ENCODE measurements around the gene RTBDN. TPM values are rescaled to one million over a fixed set of nuclear protein-coding genes. Genes with fewer than 3 reads are reported as not detected.
A peak's percentile ranks its signal among the peaks of the same experiment; 100 is the strongest.

RTBDN gene
- total and polyA plus RNA-seq, 12 donors, result not detected

DNA sequence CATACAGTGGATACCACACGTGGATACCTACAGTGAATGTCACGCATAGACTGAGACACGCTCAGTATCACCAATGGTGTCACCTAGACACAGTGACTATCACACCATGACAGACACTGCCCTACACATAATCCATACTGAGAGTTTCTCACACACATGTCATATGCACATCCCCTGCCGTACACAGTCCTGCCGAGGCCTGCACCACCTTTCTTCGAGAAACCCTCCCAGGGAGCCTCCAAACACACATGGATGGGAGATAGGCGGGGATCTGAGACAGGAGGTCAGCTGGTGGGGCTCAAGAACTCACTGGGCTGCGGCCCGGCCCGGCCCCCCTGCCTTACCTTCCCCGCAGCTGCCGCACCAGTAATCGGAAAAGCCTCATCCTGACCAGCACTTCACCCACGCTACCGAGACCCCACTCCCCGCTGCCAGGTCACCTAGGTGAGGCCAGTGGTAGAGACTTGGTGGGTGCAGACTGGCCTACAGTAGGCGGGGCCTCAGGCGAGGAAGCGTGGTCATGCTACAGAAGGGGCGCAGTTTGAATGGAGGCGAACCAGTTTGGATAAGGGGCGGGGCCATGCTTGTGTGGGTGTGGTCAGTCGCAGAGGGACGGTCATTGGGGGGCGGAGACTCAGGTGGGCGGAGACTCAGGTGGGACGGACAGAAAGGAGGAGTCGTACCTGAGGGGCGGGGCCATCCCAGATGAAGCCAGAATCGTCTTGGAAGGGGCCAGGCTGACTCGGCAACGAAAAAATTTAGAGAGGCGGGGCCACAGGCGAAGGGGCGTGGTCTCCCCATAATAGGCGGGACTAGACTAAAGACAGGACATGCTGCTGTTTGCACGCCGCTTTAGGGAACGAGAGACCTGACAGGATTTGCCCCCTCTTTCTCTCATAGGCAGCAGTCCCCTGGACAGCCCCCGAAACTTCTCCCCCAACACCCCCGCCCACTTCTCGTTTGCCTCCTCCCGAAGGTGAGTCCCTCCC, 6.0 kb upstream of the RTBDN start:
- intact Hi-C loops (cut with DNase I), result loop anchor here in 4 of 10 donors (5.0 to 10.0 kb wide), 3 partner anchors 33 to 73 kb away; partner anchors contain the start of genes HOOK2 (in 1 of the 4) and RNASEH2A (in 1 of the 4)
- Histone ChIP-seq H3K36me3 (no peaks in the 10 kb centered on the region), H3K4me3 (peak overlapping the region in 8 of 10 donors; percentile 8 to 33 (median 20)), H3K4me1 (peaks cover 0 to 25% (median 14%) of the 10 kb centered on the region in 9 donors), H3K9me3 (no peaks in the 10 kb centered on the region), H3K27ac (no peak overlapping the region), H3K27me3 (peaks cover 16 to 100% (median 94%) of the 10 kb centered on the region in 7 donors)
- 22 to 24% methylated on average over 41 to 43 of the region's 43 CpGs for WGBS, 2 donors
- DNase-seq (peak in 1 of 2 donors; percentile 38), ATAC-seq (peak in 6 of 8 donors; percentile 16 to 53 (median 36))
- TF ChIP-seq CTCF (IDR thresholded peaks at IDR 0.05), result no peak

GRCh38 chr19:12838886-12839756, 4.7 kb upstream of the RTBDN start:
- Histone ChIP-seq H3K9me3 (no peaks in the 10 kb centered on the region), H3K4me3 (peak overlapping the region in 5 of 10 donors; percentile 7 to 38 (median 27)), H3K36me3 (no peaks in the 10 kb centered on the region), H3K4me1 (peaks cover 0 to 30% (median 19%) of the 10 kb centered on the region in 9 donors), H3K27me3 (peaks cover 22 to 100% (median 99%) of the 10 kb centered on the region in 7 donors), H3K27ac (no peak overlapping the region)
- intact Hi-C loops (cut with DNase I), result no loop called here
- 22 to 23% methylated on average over 21 of the region's 21 CpGs for WGBS, 2 donors
- DNase-seq, result no peak
- ATAC-seq, result no peak
- TF ChIP-seq CTCF (IDR thresholded peaks at IDR 0.05), result no peak

GRCh38 chr19:12838182-12838885, 4.0 kb upstream of the RTBDN start, which contains the start of gene MAST1:
Gene MAST1, plus strand, starts transcription at chr19:12838515. Its CDS starts 58 bp downstream, at chr19:12838573.
- peaks cover 29 to 100% (median 99%) of the 10 kb centered on the region in 7 donors for H3K27me3 ChIP-seq
- no peaks in the 10 kb centered on the region for H3K9me3 ChIP-seq
- intact Hi-C loops (cut with DNase I), result no loop called here
- peak within 1 kb of the TSS in 8 of 10 donors; percentile 7 to 38 (median 31) for H3K4me3 ChIP-seq
- ATAC-seq (peak in 7 of 8 donors; percentile 38 to 61 (median 49)), DNase-seq (peak in 1 of 2 donors; percentile 25)
- H3K36me3 ChIP-seq, result no peaks in the 10 kb centered on the region
- peak; percentile 33 to 64 (median 37) for TF ChIP-seq CTCF (IDR thresholded peaks at IDR 0.05)
- H3K27ac ChIP-seq, result no peak within 1 kb of the TSS
- WGBS, 2 donors, result 1% methylated on average over 27 to 55 of the region's 69 CpGs
- H3K4me1 ChIP-seq, result peaks cover 4 to 36% (median 23%) of the 10 kb centered on the region in 9 donors

Measured in heart right ventricle (tissue), 16 donors.